CD4-positive, alpha-beta T cell treated with Interleukin-15 for 1 hour (primary cell): ENCODE data around the gene SUGP2.
"Not testable (repeated sequence)": the region's sequence is repeated elsewhere in the genome, so short reads cannot be mapped to it uniquely, and the experiment has no call there.

Source experiments
- DNase-seq: peaks from one replicate; pipeline ENCODE4 v3.0.0-alpha.2; 2020

The SUGP2 gene

GRCh38 chr19:18989316-18989715 is 44.0 kb downstream of the SUGP2 start:
- DNase-seq = no peak

DNA sequence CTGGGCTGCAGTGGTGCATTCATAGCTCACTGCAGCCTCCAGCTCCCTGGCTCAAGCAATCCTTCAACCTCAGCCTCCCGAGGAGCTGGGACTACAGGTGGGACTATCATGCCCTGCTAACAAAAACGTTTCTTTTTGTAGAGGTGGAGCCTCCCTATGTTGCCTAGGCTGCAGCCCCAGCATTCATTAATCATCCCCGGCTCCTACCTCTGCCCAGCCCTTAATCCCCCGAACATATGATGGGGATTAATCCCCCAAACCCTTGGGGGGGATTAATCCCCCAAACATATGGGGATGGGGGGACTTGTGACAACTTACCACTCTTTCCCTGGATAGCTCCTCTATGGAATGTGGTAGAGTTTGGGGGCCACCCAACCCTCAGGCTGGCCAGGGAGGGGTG is 45.9 kb downstream of the SUGP2 start:
- no peak for DNase-seq

GRCh38 chr19:18985257-18985656 is 48.1 kb downstream of the SUGP2 start:
- DNase-seq = peak; percentile 31

DNA sequence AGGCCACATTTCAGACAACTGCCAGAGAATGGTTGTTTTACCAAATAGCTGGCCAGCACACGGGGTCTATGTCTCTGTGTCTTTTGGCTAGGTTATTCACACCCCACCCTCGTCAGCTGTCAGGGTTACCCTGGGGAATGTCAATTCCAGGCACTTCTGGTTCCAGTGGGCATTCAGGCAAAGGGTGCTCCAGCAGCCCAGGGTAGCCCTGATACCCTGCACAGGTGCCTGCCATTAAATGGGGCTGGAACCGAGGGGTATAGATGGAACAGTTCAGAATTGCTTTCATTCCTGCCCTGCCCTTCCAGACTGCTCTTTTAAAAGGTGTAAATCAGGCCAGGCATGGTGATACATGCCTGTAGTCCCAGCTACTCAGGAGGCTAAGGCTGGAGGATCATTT is 49.1 kb downstream of the SUGP2 start:
- DNase-seq = no peak

DNA sequence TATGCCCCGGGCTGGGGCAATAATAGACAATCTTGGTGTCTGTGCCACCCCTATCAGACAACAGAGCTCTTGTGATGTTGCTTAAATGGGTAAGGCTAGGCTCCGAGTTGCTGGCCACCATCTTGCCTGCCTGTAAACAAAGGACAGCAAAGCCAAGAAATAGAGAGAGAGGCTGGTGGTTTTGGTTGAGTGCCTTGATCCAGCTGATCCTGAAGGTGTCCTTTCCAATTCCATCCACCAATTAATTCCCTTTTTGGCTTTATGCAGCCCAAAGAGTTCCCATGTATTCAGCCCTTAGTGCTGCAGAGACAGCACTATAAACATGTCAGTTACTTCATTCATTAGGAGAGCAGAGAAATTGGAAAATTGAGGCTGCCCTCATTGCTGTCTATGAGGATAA is 50.6 kb downstream of the SUGP2 start:
- DNase-seq = no peak

DNA sequence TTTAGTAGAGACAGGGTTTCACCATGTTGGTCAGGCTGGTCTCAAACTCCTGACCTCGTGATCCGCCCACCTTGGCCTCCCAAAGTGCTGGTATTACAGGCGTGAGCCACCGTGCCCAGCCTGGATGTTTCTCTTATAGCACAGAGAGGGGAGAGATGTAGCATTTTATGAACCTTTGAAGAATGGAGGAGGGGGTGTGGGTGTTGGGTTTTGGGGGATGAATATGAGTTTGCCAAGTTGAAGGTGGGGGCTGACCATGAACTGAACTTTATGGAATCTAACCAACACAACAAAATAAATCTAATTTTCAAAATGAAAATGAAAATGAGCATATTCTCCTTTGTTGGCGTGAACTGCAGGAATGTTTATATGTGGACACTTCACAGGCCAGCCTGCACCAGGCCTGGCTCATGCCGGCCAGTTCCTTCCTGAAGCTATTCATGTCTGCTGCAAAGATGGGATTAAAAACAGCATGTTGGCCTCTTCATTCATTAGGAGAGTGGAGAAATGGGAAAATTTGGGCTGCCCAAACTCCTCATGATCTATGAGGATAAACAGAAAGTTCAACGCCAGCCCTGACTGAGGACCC is 52.8 kb downstream of the SUGP2 start:
- DNase-seq = no peak

- no peak for DNase-seq
Measured at GRCh38 chr19:18978616-18979015, 54.7 kb downstream of the SUGP2 start.

DNA sequence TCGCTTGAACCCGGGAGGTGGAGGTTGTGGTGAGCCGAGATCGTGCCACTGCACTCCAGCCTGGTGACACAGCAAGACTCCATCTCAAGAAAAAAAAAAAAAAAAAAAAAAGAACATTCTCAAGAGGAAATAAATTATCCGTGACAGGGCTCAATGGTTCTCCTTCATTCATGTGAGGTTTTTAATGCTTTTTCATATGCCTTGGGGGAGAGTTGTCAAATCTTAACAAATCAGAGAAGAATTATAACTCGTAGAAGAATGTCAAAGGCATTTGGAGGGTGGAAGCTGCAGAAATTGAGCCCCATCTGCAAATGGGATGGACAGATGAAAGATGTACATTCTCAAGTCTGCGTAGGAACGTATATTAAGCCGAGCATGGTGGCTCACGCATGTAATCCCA is 57.4 kb downstream of the SUGP2 start:
- DNase-seq = no peak

GRCh38 chr19:18975011-18975410 is 58.3 kb downstream of the SUGP2 start:
- DNase-seq = peak; percentile 29

GRCh38 chr19:18972851-18973250 is 60.5 kb downstream of the SUGP2 start:
- DNase-seq = no peak

DNA sequence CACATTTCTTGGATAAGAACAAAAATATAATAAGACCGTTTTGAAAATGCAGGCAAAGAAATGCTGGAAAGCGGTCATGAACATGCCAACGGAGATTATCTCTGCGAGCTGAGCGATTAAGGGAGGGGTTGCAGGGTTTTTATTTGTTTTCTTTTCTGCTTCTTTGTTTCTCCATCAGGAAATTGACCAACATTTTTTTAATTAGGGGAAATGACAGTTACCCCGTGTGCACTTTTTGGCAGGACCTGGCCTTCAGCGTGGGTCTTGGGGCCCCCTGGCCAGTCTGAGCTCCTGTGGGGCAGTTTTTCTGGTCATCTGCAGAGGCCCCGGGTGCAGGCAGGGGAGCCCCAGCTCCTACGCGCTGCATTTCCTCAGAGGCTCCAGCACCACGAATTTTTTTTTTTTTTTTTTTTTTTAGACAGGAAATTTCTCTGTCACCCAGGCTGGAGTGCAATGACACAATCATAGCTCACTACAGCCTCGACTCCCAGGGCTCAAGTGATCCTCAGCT is 61.0 kb downstream of the SUGP2 start:
- DNase-seq = no peak

DNA sequence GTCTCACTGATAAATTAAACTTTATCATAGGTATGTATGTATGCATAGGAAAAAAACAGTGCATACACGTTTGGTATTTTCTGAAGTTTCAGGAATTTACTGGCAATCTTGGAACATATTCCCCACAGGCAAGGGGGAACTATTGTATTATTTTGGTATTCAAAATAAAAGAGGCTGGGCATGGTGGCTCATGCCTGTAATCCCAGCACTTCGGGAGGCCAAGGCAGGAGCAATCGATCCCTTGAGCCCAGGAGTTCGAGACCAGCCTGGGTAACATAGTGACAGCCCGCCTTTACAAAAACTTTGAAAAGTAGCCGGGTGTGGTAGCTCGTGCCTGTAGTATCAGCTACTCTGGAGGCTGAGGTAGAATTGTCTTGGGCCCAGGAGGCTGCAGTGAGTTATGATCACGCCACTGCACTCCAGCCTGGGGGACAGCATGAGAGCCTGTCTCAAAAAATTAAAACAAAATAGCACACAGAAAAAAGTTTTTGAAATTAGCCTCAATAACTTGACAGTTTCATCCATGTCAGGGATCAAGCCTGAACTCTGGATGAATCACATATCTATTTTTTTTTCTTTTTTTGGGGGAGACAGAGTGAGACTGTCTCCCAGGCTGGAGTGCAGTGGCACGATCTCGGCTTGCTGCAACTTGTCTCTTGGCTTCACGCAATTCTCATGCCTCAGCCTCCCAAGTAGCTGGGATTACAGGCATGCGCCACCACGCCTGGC is 63.2 kb downstream of the SUGP2 start:
- no peak for DNase-seq

- DNase-seq = peak; percentile 52
Measured at GRCh38 chr19:18967358-18968146, 65.8 kb downstream of the SUGP2 start.

DNA sequence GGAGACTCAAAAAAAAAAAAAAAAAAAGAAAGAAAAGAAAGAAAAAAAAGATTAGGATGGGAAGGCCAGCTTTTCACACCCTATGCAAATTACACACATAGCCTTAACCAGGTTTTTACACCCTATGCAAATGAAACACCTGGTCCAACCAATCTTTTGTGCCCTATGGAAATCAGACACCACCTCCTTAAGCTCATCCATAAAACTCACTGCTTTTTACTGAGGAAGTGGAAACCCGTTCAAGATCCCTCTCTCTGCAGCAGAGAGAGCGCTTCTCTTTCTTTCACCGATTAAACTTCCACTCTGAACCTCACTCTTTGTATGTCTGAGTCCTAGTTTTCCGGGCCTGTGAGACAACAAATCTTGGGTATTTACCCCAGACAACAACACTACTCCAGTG is 67.0 kb downstream of the SUGP2 start:
- DNase-seq = no peak

DNA sequence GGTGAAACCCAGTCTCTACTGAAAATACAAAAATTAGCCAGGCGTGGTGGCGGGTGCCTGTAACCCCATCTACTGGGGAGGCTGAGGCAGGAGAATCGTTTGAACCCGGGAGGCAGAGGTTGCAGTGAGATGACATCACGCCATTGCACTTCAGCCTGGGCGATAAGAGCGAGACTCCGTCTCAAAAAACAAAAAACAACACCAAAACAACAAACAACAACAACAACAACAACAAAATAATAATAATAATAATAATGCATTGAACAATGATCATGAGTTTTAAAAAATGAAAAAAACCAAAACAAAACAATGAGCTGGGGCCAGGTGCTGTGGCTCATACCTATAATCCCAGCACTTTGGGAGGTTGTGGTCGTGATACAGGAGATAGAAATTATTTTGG is 69.2 kb downstream of the SUGP2 start:
- no peak for DNase-seq

GRCh38 chr19:18961767-18962620 is 71.3 kb downstream of the SUGP2 start:
- DNase-seq = no peak

DNA sequence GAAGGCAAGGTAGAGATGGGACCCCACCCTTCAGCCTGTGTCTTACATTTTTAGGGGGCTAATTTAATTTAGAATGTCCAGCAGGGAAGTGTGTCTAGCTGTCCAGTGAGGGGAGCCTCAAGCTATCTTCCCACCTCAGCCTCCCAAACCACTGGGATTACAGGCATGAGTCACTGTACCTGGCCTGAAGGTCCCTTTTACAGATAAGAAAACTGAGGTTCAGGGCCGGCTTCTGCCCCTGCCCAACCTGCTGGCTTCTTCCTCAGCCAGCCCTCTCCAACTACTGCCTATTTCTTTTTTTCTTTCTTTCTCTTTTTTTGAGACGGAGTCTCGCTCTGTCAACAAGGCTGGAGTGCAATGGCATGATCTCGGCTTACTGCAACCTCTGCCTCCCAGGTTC is 72.9 kb downstream of the SUGP2 start:
- DNase-seq = no peak

DNA sequence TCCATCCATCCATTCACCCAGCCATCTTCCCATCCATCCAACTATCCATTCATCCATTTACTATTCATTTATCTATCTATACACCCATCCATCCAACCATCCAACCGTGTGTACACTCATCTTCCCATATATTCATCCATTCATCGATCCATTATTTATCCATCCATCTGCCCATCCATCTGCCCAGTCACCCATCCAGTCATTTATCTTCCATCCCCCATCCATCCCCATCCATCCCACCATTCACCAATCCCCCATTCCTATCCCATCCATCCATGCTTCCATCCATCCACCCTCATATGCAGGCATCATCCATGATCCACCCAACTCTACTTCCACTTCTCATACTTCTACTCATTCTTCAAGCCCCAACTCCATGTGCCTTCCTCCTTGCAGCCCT is 78.3 kb downstream of the SUGP2 start:
- no peak for DNase-seq

DNA sequence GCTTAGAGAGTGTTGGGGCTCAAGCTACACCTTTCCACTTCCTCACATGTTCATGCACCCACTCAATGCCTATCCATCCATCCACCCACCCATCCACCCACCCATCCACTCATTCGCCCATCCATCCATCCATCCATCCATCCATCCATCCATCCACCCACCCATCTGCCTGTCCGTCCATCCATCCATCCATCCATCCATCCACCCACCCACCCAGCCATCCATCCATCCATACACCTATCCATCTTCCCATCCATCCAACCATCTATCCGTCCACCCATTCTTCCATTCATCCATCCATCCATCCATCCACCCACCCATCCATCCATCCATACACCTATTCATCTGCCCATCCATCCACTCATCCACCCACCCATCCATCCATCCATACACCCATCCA is 79.2 kb downstream of the SUGP2 start:
- DNase-seq = no peak

- DNase-seq = not testable (repeated sequence)
Measured at GRCh38 chr19:18952364-18953003, 80.8 kb downstream of the SUGP2 start.

- no peak for DNase-seq
Measured at GRCh38 chr19:18951721-18952281, 81.5 kb downstream of the SUGP2 start.

DNA sequence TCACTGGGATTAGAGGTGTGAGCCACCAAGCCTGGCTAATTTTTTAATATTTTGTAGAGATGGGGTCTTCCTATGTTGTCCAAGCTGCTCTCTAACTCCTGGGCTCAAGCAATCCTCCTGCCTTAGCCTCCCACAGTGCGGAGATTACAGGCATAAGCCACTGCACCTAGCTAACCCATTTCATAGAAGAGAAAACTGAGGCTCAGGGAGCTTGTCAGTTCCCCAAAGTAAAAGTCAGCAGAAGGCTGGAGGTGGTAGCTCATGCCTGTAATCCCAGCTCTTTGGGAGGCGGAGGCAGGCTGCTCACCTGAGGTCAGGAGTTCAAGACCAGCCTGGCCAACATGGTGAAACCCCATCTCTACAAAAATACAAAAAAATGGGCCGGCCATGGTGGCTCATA is 83.5 kb downstream of the SUGP2 start:
- no peak for DNase-seq
